Erythroblast (primary cell): ENCODE measurements around the gene LRRC18.

ENCODE experiments used
- DNase-seq, 2 experiments: peaks; one replicate each; lab custom pipeline; 2025; lab: John Stamatoyannopoulos, UW
- GATA1 ChIP-seq: IDR thresholded peaks from 2 replicates; pipeline ENCODE4 v1.6.1; 2011; ENCODE audit warnings: low read depth, mild to moderate bottlenecking, control low read depth, low read length, moderate library complexity
- POLR2A ChIP-seq: IDR thresholded peaks from 2 replicates; pipeline ENCODE4 v1.6.1; 2011; ENCODE audit warnings: mild to moderate bottlenecking, low read length

The LRRC18 gene

GRCh38 chr10:48938990-48939536 is 577 bp downstream of the LRRC18 start:
- no peak for TF ChIP-seq GATA1
- TF ChIP-seq POLR2A, result no peak
- no peak for DNase-seq

GRCh38 chr10:48938281-48938680 is 1.4 kb downstream of the LRRC18 start:
- DNase-seq, result no peak
- TF ChIP-seq GATA1 (no peak), POLR2A (no peak)

GRCh38 chr10:48937796-48938195 is 1.8 kb downstream of the LRRC18 start:
- DNase-seq, result no peak
- TF ChIP-seq GATA1 (no peak), POLR2A (no peak)

GRCh38 chr10:48935577-48935976 is 4.1 kb downstream of the LRRC18 start:
- TF ChIP-seq POLR2A, result no peak
- DNase-seq, result no peak

GRCh38 chr10:48934672-48935501 is 4.8 kb downstream of the LRRC18 start:
- TF ChIP-seq GATA1, result no peak
- TF ChIP-seq POLR2A, result no peak
- no peak for DNase-seq

GRCh38 chr10:48932831-48933664 is 6.6 kb downstream of the LRRC18 start:
- DNase-seq, result no peak
- TF ChIP-seq GATA1, result no peak
- no peak for TF ChIP-seq POLR2A

- no peak for TF ChIP-seq GATA1
- TF ChIP-seq POLR2A, result no peak
- no peak for DNase-seq
Measured at GRCh38 chr10:48931188-48931587, 8.5 kb downstream of the LRRC18 start.

- no peak for TF ChIP-seq POLR2A
- TF ChIP-seq GATA1, result no peak
- DNase-seq, result no peak
Measured at GRCh38 chr10:48929413-48929990, 10.1 kb downstream of the LRRC18 start.

GRCh38 chr10:48926764-48927540 is 12.7 kb downstream of the LRRC18 start:
- TF ChIP-seq POLR2A (no peak), GATA1 (no peak)
- no peak for DNase-seq

GRCh38 chr10:48926255-48926654 is 13.4 kb downstream of the LRRC18 start:
- DNase-seq, result no peak
- TF ChIP-seq POLR2A (no peak), GATA1 (no peak)

GRCh38 chr10:48924988-48925387 is 14.7 kb downstream of the LRRC18 start:
- DNase-seq, result no peak
- TF ChIP-seq GATA1, result no peak
- no peak for TF ChIP-seq POLR2A

GRCh38 chr10:48923748-48924147 is 15.9 kb downstream of the LRRC18 start:
- DNase-seq, result no peak
- TF ChIP-seq POLR2A (no peak), GATA1 (no peak)

GRCh38 chr10:48913674-48914073 is 26.0 kb downstream of the LRRC18 start:
- TF ChIP-seq GATA1 (no peak), POLR2A (no peak)
- no peak for DNase-seq

- TF ChIP-seq POLR2A (no peak), GATA1 (no peak)
- DNase-seq, result no peak
Measured at GRCh38 chr10:48910548-48910947, 29.1 kb downstream of the LRRC18 start.

GRCh38 chr10:48907730-48908129 is 31.9 kb downstream of the LRRC18 start:
- no peak for DNase-seq
- TF ChIP-seq GATA1, result no peak
- no peak for TF ChIP-seq POLR2A
